C4-2B (cell line): ENCODE measurements around the gene SMTNL1.
A peak's percentile ranks its signal among the peaks of the same experiment; 100 is the strongest.

Experiments
- H3K27ac ChIP-seq: fragments of 450-650 bp; 2 replicates; pipeline ENCODE4 v1.5.1; 2017
- CTCF ChIP-seq: fragments of 450-650 bp; conservative IDR thresholded peaks from 2 replicates; pipeline ENCODE4 v1.5.1; 2017; ENCODE audit warnings: mild to moderate bottlenecking
- ZFX ChIP-seq: fragments of 450-650 bp; IDR thresholded peaks from 2 replicates; pipeline ENCODE4 v1.6.1; 2017

Gene SMTNL1

GRCh38 chr11:57511741-57512430, 25.5 kb upstream of the SMTNL1 start:
- no peak for TF ChIP-seq CTCF

GRCh38 chr11:57512646-57513451, 24.5 kb upstream of the SMTNL1 start:
- peak overlapping the region; percentile 95 for H3K27ac ChIP-seq
- TF ChIP-seq CTCF (no peak), ZFX (no peak)

More at GRCh38 chr11:57511741-57512430, 25.5 kb upstream of the SMTNL1 start:
- no peak overlapping the region for H3K27ac ChIP-seq

- TF ChIP-seq CTCF (no peak), ZFX (no peak)
- H3K27ac ChIP-seq = peak overlapping the region; percentile 95
These were observed 24.0 kb upstream of the SMTNL1 start for GRCh38 chr11:57513452-57513795.

- H3K27ac ChIP-seq = peak overlapping the region; percentile 95
- no peak for TF ChIP-seq CTCF
- 0 out of 2 replicates have a peak, but pooled peaks have one; percentile 20 for TF ChIP-seq ZFX
These were observed 23.4 kb upstream of the SMTNL1 start for GRCh38 chr11:57513911-57514537.

GRCh38 chr11:57514538-57515331, 22.7 kb upstream of the SMTNL1 start:
- TF ChIP-seq CTCF (no peak), ZFX (no peak)
- peak overlapping the region; percentile 95 for H3K27ac ChIP-seq

GRCh38 chr11:57515332-57516060, 21.9 kb upstream of the SMTNL1 start, which contains the start of gene SLC43A1:
TSS of gene SLC43A1 (minus strand) at chr11:57515702. CDS start at chr11:57514111, 1,591 bp downstream.
- peak; percentile 13; the same call in 1 of the 2 replicates for TF ChIP-seq ZFX
- no peak for TF ChIP-seq CTCF
- H3K27ac ChIP-seq = peak within 1 kb of the TSS; percentile 95
